Mesendoderm (in vitro differentiated cells): ENCODE data around the gene COX4I1.

Experiments
- DNase-seq: peaks from one replicate; pipeline ENCODE4 v3.0.0; 2013
- H2AK5ac ChIP-seq: 2 replicates; pipeline ENCODE4 v1.6.1; 2013; ENCODE audit warnings: low read length, inconsistent platforms
- H2BK120ac ChIP-seq: 2 replicates; pipeline ENCODE4 v1.6.1; 2013; ENCODE audit warnings: low read depth, mild to moderate bottlenecking, low read length, moderate library complexity, mixed read lengths
- H2BK15ac ChIP-seq: replicated peaks from 2 replicates; pipeline ENCODE4 v1.6.1; 2013; ENCODE audit warnings: low read depth, mild to moderate bottlenecking, moderate library complexity
- H2BK5ac ChIP-seq: 2 replicates; pipeline ENCODE4 v1.6.1; 2013; ENCODE audit warnings: low read length, inconsistent platforms
- H3K18ac ChIP-seq: 2 replicates; pipeline ENCODE4 v1.6.1; 2013; ENCODE audit warnings: mild to moderate bottlenecking, low read length, mixed read lengths
- H3K23ac ChIP-seq: one replicate; pipeline ENCODE4 v1.6.1; 2013; ENCODE audit warnings: low read length
- H3K27ac ChIP-seq: 2 replicates; pipeline ENCODE4 v1.5.1; 2013; ENCODE audit warnings: low read depth, mild to moderate bottlenecking, inconsistent platforms, low read length, moderate library complexity
- H3K27me3 ChIP-seq: 2 replicates; pipeline ENCODE4 v1.6.1; 2013; ENCODE audit warnings: low read length, control low read depth, mild to moderate bottlenecking, inconsistent platforms; ENCODE audit not compliant: insufficient read depth, poor library complexity
- H3K36me3 ChIP-seq: 2 replicates; pipeline ENCODE4 v1.6.1; 2013; ENCODE audit warnings: low read length, inconsistent platforms; ENCODE audit not compliant: control insufficient read depth, insufficient read depth
- H3K4ac ChIP-seq: one replicate; pipeline ENCODE4 v1.6.1; 2013; ENCODE audit warnings: low read depth, mild to moderate bottlenecking, low read length, moderate library complexity
- H3K4me1 ChIP-seq: 2 replicates; pipeline ENCODE4 v1.6.1; 2013; ENCODE audit warnings: low read depth, low read length, inconsistent platforms; ENCODE audit not compliant: control insufficient read depth
- H3K4me2 ChIP-seq: 2 replicates; pipeline ENCODE4 v1.6.1; 2013; ENCODE audit warnings: low read length
- H3K4me3 ChIP-seq: 2 replicates; pipeline ENCODE4 v1.5.1; 2013; ENCODE audit warnings: mild to moderate bottlenecking, low read length
- H3K56ac ChIP-seq: one replicate; pipeline ENCODE4 v1.6.1; 2013; ENCODE audit warnings: low read length
- H3K79me1 ChIP-seq: 2 replicates; pipeline ENCODE4 v1.6.1; 2013; ENCODE audit warnings: low read length, inconsistent platforms
- H3K79me2 ChIP-seq: 2 replicates; pipeline ENCODE4 v1.6.1; 2013; ENCODE audit warnings: mild to moderate bottlenecking, low read length; ENCODE audit not compliant: control insufficient read depth, insufficient read depth
- H3K9ac ChIP-seq: 2 replicates; pipeline ENCODE4 v1.6.1; 2013; ENCODE audit warnings: low read length, inconsistent platforms
- H4K5ac ChIP-seq: one replicate; pipeline ENCODE4 v1.6.1; 2013; ENCODE audit warnings: low read length
- H4K8ac ChIP-seq: one replicate; pipeline ENCODE4 v1.6.1; 2013; ENCODE audit warnings: low read depth, mild to moderate bottlenecking, control low read depth, low read length, moderate library complexity
- WGBS: extraction: QIAGEN DNeasy Blood & Tissue Kit; methylation state at CpG from one replicate; pipeline ENCODE4 v1.1.7; 2013; ENCODE audit warnings: low lambda C conversion rate, missing lambda C conversion rate; ENCODE audit not compliant: insufficient coverage; ENCODE audit errors: extremely low coverage; 5-methylcytosine and 5-hydroxymethylcytosine counted together

Gene COX4I1

DNA sequence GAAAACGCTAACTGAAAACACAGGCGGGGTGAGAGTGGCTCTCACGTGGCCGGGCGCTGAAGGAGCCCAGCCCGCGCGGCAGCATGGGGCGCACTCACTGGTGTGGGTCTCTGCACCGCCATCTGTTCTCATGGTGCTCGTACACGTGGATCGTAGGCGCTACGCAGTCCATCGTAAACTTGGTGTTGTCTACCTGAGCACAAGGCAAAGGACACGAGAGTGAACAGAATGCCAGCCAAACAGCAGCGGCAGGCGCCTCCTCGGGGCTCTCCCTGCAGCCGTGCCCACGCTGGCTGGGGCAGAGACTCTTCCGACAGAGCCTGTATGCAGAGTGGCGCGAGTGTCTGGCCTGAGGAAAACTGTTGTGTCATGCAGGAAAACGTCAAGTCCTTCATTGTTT is 19.2 kb upstream of the COX4I1 start:
- WGBS, result no CpG with 5 or more reads among the region's 26 CpGs
- H3K27ac ChIP-seq, result no peak overlapping the region
- H3K36me3 ChIP-seq, result peaks cover 18% of the 10 kb centered on the region
- no peak overlapping the region for H2BK15ac ChIP-seq
- no peak overlapping the region for H3K4ac ChIP-seq
- H3K27me3 ChIP-seq, result no peaks in the 10 kb centered on the region
- H3K4me1 ChIP-seq, result no peaks in the 10 kb centered on the region
- no peak overlapping the region for H4K5ac ChIP-seq
- no peak overlapping the region for H3K56ac ChIP-seq
- peaks cover 14% of the 10 kb centered on the region for H3K79me1 ChIP-seq
- no peak overlapping the region for H3K18ac ChIP-seq
- DNase-seq, result no peak
- H3K23ac ChIP-seq, result no peak overlapping the region
- H3K4me3 ChIP-seq, result no peak overlapping the region
- no peak overlapping the region for H3K9ac ChIP-seq
- H2BK5ac ChIP-seq, result no peak overlapping the region
- no peak overlapping the region for H2AK5ac ChIP-seq
- no peak overlapping the region for H3K4me2 ChIP-seq
- no peak overlapping the region for H2BK120ac ChIP-seq
- H4K8ac ChIP-seq, result no peak overlapping the region
- H3K79me2 ChIP-seq, result peaks cover 6% of the 10 kb centered on the region

DNA sequence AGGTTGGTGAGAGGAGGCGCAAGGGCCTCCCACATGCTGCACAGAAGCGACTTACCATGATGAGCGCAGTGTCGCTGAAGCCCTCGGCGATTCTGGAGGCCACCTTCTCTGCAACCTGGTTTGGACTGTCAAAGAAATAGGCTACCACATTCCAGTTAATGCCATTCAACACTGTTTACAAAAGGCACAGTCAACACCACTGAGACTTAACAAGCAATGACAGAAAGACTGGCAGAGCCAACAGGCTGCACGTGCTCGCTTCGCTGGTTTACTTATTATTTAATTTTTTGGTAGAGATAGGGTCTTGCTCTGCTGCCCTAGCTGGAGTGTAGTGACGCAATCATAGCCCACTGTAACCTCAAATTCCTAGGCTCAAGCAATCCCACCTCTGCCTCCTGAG is 18.3 kb upstream of the COX4I1 start:
- peaks cover 19% of the 10 kb centered on the region for H3K79me1 ChIP-seq
- H3K23ac ChIP-seq, result no peak overlapping the region
- no peak overlapping the region for H3K56ac ChIP-seq
- no peak overlapping the region for H3K27ac ChIP-seq
- H3K4me2 ChIP-seq, result no peak overlapping the region
- H3K4me1 ChIP-seq, result no peaks in the 10 kb centered on the region
- H3K36me3 ChIP-seq, result peaks cover 21% of the 10 kb centered on the region
- H3K4me3 ChIP-seq, result no peak overlapping the region
- H3K4ac ChIP-seq, result no peak overlapping the region
- no peak overlapping the region for H4K8ac ChIP-seq
- H3K79me2 ChIP-seq, result peaks cover 8% of the 10 kb centered on the region
- H2AK5ac ChIP-seq, result no peak overlapping the region
- no CpG with 5 or more reads among the region's 10 CpGs for WGBS
- no peak overlapping the region for H2BK15ac ChIP-seq
- no peak overlapping the region for H3K9ac ChIP-seq
- no peak overlapping the region for H2BK120ac ChIP-seq
- no peaks in the 10 kb centered on the region for H3K27me3 ChIP-seq
- H3K18ac ChIP-seq, result no peak overlapping the region
- no peak overlapping the region for H4K5ac ChIP-seq
- H2BK5ac ChIP-seq, result no peak overlapping the region
- DNase-seq, result no peak

DNA sequence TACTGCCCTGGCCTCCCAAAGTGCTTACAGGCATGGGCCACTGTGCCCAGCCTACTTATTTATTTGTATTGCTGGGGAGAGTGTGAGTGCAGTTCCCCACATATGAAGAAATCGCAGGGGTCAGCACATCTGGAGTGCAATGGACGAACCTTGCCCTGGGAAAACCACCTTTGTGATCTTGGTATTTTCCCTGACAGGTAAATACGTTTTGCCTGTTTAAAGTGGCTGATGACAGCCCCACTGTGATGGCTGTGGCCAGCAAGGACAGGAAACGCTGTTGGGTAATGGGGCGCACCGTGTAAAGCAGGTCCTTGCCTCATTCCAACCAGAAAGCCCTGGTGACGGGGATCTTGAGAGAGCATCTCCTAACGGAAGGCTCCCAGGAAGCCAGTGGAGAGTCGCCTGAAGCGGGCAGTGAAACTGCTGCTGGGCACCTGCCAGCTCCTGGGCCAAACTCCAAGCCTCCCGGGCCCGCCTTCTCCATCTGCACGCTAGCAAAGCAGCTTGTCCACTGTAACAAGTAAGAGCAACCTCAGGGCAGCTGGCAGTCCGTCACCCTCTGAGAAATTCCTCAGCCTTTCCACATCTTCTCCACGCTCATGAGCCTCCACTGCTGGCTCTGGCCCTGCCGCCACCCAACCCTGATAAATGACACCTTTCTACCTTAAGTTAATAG is 17.7 kb upstream of the COX4I1 start:
- Histone ChIP-seq H3K79me2 (peaks cover 12% of the 10 kb centered on the region), H2BK5ac (no peak overlapping the region), H3K27ac (no peak overlapping the region), H3K4me3 (no peak overlapping the region), H3K56ac (no peak overlapping the region), H3K4ac (no peak overlapping the region), H3K23ac (no peak overlapping the region), H3K36me3 (peaks cover 24% of the 10 kb centered on the region), H4K8ac (no peak overlapping the region), H3K18ac (no peak overlapping the region), H3K4me2 (no peak overlapping the region), H2BK15ac (no peak overlapping the region), H2BK120ac (no peak overlapping the region), H3K79me1 (peaks cover 22% of the 10 kb centered on the region), H3K9ac (no peak overlapping the region), H2AK5ac (no peak overlapping the region), H3K4me1 (no peaks in the 10 kb centered on the region), H4K5ac (no peak overlapping the region), H3K27me3 (no peaks in the 10 kb centered on the region)
- WGBS, result no CpG with 5 or more reads among the region's 16 CpGs
- no peak for DNase-seq

DNA sequence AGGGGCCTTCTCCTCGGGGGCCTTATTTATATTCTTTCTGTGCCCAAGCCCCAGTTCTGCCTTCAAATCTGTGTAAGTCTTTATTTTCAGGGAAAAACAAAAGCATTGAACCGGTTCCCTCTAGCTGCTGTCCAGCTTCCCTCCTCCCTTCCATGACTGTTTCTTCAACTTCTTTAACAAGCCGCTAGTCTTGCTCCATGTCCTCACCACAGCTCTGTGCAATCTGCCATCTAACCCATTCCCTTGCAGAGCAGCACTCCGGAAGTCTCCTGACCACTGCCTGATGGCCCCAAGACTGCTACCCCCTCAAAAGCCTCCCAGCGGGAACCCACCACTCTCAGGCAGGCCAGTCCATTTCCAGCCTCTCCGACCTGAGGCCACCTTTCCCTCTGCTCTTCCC is 17.0 kb upstream of the COX4I1 start:
- H2BK15ac ChIP-seq, result no peak overlapping the region
- H3K4ac ChIP-seq, result no peak overlapping the region
- no peak for DNase-seq
- H3K9ac ChIP-seq, result no peak overlapping the region
- no peak overlapping the region for H3K27ac ChIP-seq
- H2AK5ac ChIP-seq, result no peak overlapping the region
- peaks cover 13% of the 10 kb centered on the region for H3K79me2 ChIP-seq
- no peak overlapping the region for H3K56ac ChIP-seq
- no peak overlapping the region for H3K4me2 ChIP-seq
- no CpG with 5 or more reads among the region's 6 CpGs for WGBS
- no peak overlapping the region for H2BK5ac ChIP-seq
- H3K18ac ChIP-seq, result no peak overlapping the region
- no peak overlapping the region for H4K8ac ChIP-seq
- no peaks in the 10 kb centered on the region for H3K27me3 ChIP-seq
- H4K5ac ChIP-seq, result no peak overlapping the region
- no peak overlapping the region for H3K23ac ChIP-seq
- H3K79me1 ChIP-seq, result peaks cover 27% of the 10 kb centered on the region
- peaks cover 23% of the 10 kb centered on the region for H3K36me3 ChIP-seq
- no peak overlapping the region for H2BK120ac ChIP-seq
- no peaks in the 10 kb centered on the region for H3K4me1 ChIP-seq
- no peak overlapping the region for H3K4me3 ChIP-seq

DNA sequence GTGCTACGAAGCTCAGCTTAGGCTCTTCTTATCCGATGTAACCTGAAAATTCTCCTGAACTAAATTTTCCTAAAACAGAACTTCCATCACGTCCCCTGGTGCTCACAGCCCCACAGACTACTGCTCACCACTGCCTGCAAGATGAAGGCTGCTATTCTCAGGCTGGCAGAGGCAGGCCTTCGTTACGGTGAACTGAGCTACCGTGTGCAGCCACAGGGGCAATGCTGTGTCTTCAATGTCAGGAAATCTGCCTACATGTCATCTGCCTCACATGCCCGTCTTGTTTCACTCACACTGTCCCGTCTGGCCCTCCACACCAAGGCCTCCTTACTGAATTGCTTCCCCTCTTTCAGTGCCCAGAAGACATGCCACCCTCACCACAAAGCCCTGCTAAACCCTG is 16.1 kb upstream of the COX4I1 start:
- H3K79me1 ChIP-seq, result peaks cover 34% of the 10 kb centered on the region
- no peak overlapping the region for H4K5ac ChIP-seq
- no peak for DNase-seq
- H3K79me2 ChIP-seq, result peaks cover 13% of the 10 kb centered on the region
- no peak overlapping the region for H3K4ac ChIP-seq
- no peak overlapping the region for H3K18ac ChIP-seq
- H2AK5ac ChIP-seq, result no peak overlapping the region
- no peaks in the 10 kb centered on the region for H3K27me3 ChIP-seq
- H3K36me3 ChIP-seq, result peaks cover 27% of the 10 kb centered on the region
- no peak overlapping the region for H3K27ac ChIP-seq
- H4K8ac ChIP-seq, result no peak overlapping the region
- H3K4me2 ChIP-seq, result no peak overlapping the region
- no peak overlapping the region for H3K4me3 ChIP-seq
- no CpG with 5 or more reads among the region's 8 CpGs for WGBS
- H3K9ac ChIP-seq, result no peak overlapping the region
- no peak overlapping the region for H2BK120ac ChIP-seq
- H3K23ac ChIP-seq, result no peak overlapping the region
- no peak overlapping the region for H3K56ac ChIP-seq
- H2BK15ac ChIP-seq, result no peak overlapping the region
- H2BK5ac ChIP-seq, result no peak overlapping the region
- H3K4me1 ChIP-seq, result no peaks in the 10 kb centered on the region

DNA sequence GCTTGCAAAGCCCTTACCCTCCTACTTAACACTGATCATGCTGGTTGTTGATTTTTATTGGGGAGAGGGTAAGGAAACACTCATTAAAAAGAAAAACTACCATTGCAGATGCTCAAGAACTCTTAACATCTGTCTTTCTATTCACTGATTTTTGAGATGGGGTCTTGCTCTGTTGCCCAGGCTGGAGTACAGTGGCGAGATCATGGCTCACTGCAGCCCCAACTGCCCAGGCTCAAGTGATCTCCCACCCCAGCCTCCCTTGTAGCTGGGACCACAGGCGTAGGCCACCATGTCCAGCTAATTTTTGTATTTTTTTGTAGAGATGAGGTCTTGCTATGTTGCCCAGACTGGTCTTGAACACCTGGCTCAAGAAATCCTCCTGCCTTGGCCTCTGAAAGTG is 14.7 kb upstream of the COX4I1 start:
- H3K4me3 ChIP-seq, result no peak overlapping the region
- H3K18ac ChIP-seq, result no peak overlapping the region
- no peak overlapping the region for H2AK5ac ChIP-seq
- H4K5ac ChIP-seq, result no peak overlapping the region
- H2BK120ac ChIP-seq, result no peak overlapping the region
- H3K4me2 ChIP-seq, result no peak overlapping the region
- H3K56ac ChIP-seq, result no peak overlapping the region
- no CpG with 5 or more reads among the region's 2 CpGs for WGBS
- H3K79me2 ChIP-seq, result peaks cover 20% of the 10 kb centered on the region
- H3K4me1 ChIP-seq, result no peaks in the 10 kb centered on the region
- no peak for DNase-seq
- H2BK15ac ChIP-seq, result no peak overlapping the region
- H4K8ac ChIP-seq, result no peak overlapping the region
- H3K23ac ChIP-seq, result no peak overlapping the region
- peaks cover 41% of the 10 kb centered on the region for H3K79me1 ChIP-seq
- H3K9ac ChIP-seq, result no peak overlapping the region
- no peak overlapping the region for H2BK5ac ChIP-seq
- H3K4ac ChIP-seq, result no peak overlapping the region
- no peaks in the 10 kb centered on the region for H3K27me3 ChIP-seq
- peaks cover 30% of the 10 kb centered on the region for H3K36me3 ChIP-seq
- H3K27ac ChIP-seq, result no peak overlapping the region
